Articular chondrocyte of knee joint (primary cell): Measurements from ENCODE around the gene KCNE3. TPM values are rescaled to one million over a fixed set of nuclear protein-coding genes. Genes with fewer than 3 reads are reported as not detected.

Experiments
- small RNA-seq: library from RNA; depleted of rRNA; stranded (forward); fragments of <200 nt; gene quantifications from one replicate; pipeline ENCODE3, GENCODE V24; 2012
- total RNA-seq: library from RNA; depleted of rRNA; stranded (reverse); fragments of >200 nt; gene quantifications from 2 replicates; pipeline ENCODE4 v1.2.3, GENCODE V29; 2012

The KCNE3 gene
- total RNA-seq, result 1.2 and 1.7 TPM in 2 replicates

GRCh38 chr11:74466916-74467885 lies at the start of gene KCNE3:
TSS of gene KCNE3 (minus strand) at chr11:74467549. CDS start at chr11:74457563, 9,986 bp downstream.

GRCh38 chr11:74492974-74493790 lies 25.8 kb upstream of the KCNE3 start, which contains the start of gene LIPT2:
TSS of gene LIPT2 (minus strand) at chr11:74493724. CDS start at chr11:74493703, 21 bp downstream.

Small RNA genes within 50 kb of the gene (small RNA-seq; reads per million reads assigned to genes)
- gene CYCSP27, result not detected

Other genes with a start within 250 kb of the KCNE3 start
- gene P4HA3, start 155.9 kb downstream of the KCNE3 start, total RNA-seq, result 5.6 and 6.2 TPM in 2 replicates
- 8.4 and 10.3 TPM in 2 replicates for gene PGM2L1, start 69.1 kb downstream of the KCNE3 start, total RNA-seq
- 2.2 and 2.5 TPM in 2 replicates for gene LIPT2, start 26.2 kb upstream of the KCNE3 start, total RNA-seq
- gene POLD3, start 125.0 kb upstream of the KCNE3 start, total RNA-seq, result 17.0 and 18.4 TPM in 2 replicates